ENCODE results near the gene USP10.
A peak's percentile ranks its signal among the peaks of the same experiment; 100 is the strongest.

USP10 gene

DNA sequence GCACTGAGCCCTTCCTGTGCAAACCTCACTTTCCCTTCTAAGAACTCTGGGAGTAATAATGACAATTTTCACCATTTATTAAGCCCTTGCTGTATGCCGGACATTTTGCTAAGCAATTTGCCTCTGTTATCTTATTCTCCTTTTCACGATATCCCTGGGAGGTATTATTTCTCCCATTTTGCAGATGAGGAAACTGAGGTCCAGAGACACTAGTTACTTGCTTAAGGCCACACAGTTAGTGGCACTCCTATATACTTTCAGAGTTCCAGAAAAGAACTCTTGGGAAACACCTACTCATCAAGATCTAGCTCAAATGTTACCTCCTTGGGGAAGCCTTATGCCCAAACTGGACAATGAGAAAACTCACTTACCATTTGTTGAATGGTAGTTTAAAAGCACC, 4.8 kb upstream of the USP10 start:
- H3K4me3 ChIP-seq (ENCODE audit: low read depth, low read length) = no peak overlapping the region
- in situ Hi-C loops (cut with HindIII; ENCODE audit: low sequenced_read_pairs) = no loop called here
- DNase-seq (ENCODE audit: low read depth, low spot score) = no peak
- TF ChIP-seq, protein P1, sequence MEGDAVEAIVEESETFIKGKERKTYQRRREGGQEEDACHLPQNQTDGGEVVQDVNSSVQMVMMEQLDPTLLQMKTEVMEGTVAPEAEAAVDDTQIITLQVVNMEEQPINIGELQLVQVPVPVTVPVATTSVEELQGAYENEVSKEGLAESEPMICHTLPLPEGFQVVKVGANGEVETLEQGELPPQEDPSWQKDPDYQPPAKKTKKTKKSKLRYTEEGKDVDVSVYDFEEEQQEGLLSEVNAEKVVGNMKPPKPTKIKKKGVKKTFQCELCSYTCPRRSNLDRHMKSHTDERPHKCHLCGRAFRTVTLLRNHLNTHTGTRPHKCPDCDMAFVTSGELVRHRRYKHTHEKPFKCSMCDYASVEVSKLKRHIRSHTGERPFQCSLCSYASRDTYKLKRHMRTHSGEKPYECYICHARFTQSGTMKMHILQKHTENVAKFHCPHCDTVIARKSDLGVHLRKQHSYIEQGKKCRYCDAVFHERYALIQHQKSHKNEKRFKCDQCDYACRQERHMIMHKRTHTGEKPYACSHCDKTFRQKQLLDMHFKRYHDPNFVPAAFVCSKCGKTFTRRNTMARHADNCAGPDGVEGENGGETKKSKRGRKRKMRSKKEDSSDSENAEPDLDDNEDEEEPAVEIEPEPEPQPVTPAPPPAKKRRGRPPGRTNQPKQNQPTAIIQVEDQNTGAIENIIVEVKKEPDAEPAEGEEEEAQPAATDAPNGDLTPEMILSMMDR (IDR thresholded peaks at IDR 0.05; ENCODE audit: low read depth, low read length) = no peak

DNA sequence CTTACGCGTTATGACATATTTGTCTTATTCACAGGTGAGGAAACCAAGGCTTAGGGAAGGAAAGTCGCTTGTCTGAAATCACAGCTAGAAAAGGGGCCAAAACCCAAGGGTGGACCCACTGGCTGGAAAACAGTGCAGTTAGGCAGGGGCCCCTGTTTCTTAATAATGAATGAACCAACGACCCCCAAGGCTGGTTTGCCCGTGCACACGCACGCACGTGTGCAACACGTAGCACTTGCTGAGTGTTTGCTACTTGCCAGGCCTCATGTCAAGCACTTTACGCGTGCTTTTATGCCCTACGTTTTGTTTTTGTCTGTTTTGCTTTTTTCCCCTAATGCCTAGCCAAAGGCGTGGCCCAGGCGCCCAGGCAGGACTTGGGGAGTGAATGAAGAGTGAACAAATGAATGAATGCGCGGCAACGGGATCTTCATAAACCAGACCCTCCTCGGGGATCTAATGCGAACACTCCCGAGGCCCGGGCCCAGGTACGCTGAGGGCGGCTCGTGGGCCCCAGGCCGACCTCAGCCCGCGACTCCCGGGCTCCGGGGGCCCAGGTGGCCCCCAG, 571 bp upstream of the USP10 start:
- DNase-seq (ENCODE audit: low read depth, low spot score) = no peak
- TF ChIP-seq, protein P1 (IDR thresholded peaks at IDR 0.05; ENCODE audit: low read depth, low read length) = no peak
- peak overlapping the region; percentile 92 for H3K4me3 ChIP-seq (ENCODE audit: low read depth, low read length)
- in situ Hi-C loops (cut with HindIII; ENCODE audit: low sequenced_read_pairs) = no loop called here

DNA sequence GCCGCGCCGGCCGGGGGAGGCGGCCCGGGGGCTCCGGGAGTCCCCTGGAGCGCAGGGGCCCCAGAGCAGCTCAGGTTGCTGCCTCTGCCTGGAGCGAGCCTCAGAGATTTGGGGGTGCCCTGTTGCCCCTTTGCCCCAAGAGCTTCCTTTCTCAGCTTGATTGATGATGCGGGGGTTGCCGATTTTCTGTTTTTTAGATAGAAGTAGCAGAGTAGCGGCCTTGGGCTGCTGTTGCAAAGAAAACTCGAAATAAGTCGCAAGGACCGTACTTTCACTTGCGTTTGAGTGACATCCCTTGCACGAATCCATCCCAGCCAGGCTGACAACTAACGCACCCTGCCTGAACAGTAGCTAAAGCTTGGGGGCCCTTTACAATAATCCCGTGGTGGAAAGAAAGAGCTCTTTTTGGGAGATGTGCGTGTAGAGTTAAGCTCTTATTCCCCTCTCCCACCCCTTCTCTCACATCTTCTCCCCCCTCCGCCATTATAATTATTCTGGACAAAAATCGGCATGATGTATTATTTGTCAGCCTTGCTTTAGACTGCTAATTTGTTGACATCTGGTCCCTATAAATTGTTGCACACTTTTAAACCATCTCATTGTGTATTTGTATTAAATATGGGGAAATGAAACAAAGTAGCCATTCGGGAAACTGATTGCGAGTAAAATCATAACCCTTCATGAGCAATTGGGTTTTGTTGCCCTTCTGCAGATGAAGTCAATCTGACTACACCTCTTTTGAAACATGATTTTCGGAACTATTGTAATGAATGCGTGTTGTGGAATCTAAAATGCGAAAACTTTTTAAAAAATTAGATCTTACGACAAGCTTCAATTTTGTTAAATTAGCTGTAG, 873 bp downstream of the USP10 start:
- no peak for DNase-seq (ENCODE audit: low read depth, low spot score)
- H3K4me3 ChIP-seq (ENCODE audit: low read depth, low read length) = peak overlapping the region; percentile 92
- TF ChIP-seq, protein P1 (IDR thresholded peaks at IDR 0.05; ENCODE audit: low read depth, low read length) = no peak
- in situ Hi-C loops (cut with HindIII; ENCODE audit: low sequenced_read_pairs) = no loop called here

DNA sequence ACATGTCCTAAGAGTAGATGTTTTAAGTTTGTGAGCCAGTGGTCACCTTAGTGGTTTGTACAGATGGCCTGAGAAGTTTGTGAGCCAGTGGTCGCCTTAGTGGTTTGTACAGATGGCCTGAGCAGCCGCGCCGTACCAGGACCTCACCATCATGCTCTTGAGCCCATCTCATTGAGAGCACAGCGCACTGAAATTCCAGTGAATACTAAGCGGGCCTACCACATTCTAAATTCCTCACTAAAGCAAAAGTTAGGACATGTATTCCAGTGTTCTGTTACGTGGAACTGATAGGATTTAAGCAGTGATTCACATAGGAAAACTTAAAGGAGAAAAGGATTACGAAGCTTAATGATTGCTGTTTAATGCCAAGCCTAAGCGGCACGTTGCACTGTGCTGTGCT, 3.9 kb downstream of the USP10 start:
- no peak overlapping the region for H3K4me3 ChIP-seq (ENCODE audit: low read depth, low read length)
- TF ChIP-seq, protein P1 (IDR thresholded peaks at IDR 0.05; ENCODE audit: low read depth, low read length) = no peak
- DNase-seq (ENCODE audit: low read depth, low spot score) = no peak
- in situ Hi-C loops (cut with HindIII; ENCODE audit: low sequenced_read_pairs) = no loop called here

DNA sequence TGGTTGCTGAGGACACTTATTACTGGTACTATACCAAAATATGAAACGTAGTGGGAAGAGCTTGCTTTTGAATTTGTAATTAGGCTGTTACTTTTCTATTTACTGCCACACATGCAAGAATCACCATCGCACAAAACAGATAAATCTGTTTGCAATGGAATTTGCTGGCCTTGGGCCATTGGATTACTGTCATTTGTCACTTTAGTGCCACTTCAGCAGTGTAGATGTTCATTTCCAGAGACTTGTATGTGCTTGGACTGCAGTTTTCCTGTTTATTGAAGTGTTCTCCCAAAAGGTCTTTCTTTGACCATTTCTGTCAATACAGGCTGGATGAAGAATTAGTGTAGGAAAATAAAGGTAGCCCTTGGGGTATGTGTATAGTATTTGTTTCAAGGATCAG, 4.5 kb downstream of the USP10 start:
- no peak overlapping the region for H3K4me3 ChIP-seq (ENCODE audit: low read depth, low read length)
- in situ Hi-C loops (cut with HindIII; ENCODE audit: low sequenced_read_pairs) = no loop called here
- TF ChIP-seq, protein P1 (IDR thresholded peaks at IDR 0.05; ENCODE audit: low read depth, low read length) = no peak
- DNase-seq (ENCODE audit: low read depth, low spot score) = no peak

DNA sequence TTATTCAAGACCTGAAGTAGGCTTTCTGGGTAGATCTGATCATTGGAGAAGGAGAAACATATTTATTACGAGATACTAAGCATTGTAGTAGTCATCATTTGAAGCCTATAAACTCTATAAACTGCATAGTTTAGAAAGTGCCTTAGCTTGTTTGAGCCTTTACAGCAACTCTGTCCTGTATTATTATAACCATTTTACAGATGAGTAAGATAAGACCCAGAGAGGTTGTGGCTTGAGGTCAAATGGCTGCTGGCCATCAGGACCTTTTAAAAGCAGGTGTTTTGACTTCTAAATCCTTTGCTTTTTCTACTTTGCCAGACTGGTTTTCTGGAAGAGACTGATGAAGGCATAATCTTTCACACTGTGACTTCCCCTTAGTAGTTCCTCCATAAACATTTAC, 7.1 kb downstream of the USP10 start:
- in situ Hi-C loops (cut with HindIII; ENCODE audit: low sequenced_read_pairs) = no loop called here
- no peak for DNase-seq (ENCODE audit: low read depth, low spot score)
- TF ChIP-seq, protein P1 (IDR thresholded peaks at IDR 0.05; ENCODE audit: low read depth, low read length) = no peak
- H3K4me3 ChIP-seq (ENCODE audit: low read depth, low read length) = no peak overlapping the region

All from astrocyte of the spinal cord (primary cell).